Measurements from ENCODE around the gene THUMPD3. TPM values are rescaled to one million over a fixed set of nuclear protein-coding genes. Genes with fewer than 3 reads are reported as not detected.

The THUMPD3 gene
- total RNA-seq, 1 donor from 2014 or later, result 32.7 TPM

GRCh38 chr3:9385187-9386077, 22.6 kb downstream of the THUMPD3 start:
- Histone ChIP-seq H3K36me3 (ENCODE audit: insufficient read depth, low read length) (peaks cover 65% of the 10 kb centered on the region), H3K79me2 (ENCODE audit: insufficient read depth, low read length) (peaks cover 25% of the 10 kb centered on the region), H3K27ac (ENCODE audit: low read depth, low read length) (no peak overlapping the region), H3K4me2 (ENCODE audit: low read length) (no peak overlapping the region), H3K4me3 (ENCODE audit: insufficient read depth, low read depth, low read length) (no peak overlapping the region), H3K9ac (ENCODE audit: low read length) (no peak overlapping the region), H3K27me3 (ENCODE audit: insufficient read depth, low read length) (no peaks in the 10 kb centered on the region), H3K9me3 (ENCODE audit: insufficient read depth, low read depth, low read length) (no peaks in the 10 kb centered on the region), H3K4me1 (ENCODE audit: insufficient read depth, low read length) (peaks cover 10% of the 10 kb centered on the region), H4K20me1 (ENCODE audit: insufficient read depth, low read length) (peaks cover 30% of the 10 kb centered on the region), H2AFZ (ENCODE audit: low read depth, low read length) (no peak overlapping the region)
- FAIRE-seq, result no peak
- H3K27ac Mint-ChIP-seq (ENCODE audit: unreplicated experiment), result peak overlapping the region; percentile 66
- H3K9me3 Mint-ChIP-seq (ENCODE audit: unreplicated experiment), result no peaks in the 10 kb centered on the region
- no peaks in the 10 kb centered on the region for H3K27me3 Mint-ChIP-seq (ENCODE audit: low read depth, unreplicated experiment)
- H3K4me1 Mint-ChIP-seq (ENCODE audit: low read depth, unreplicated experiment), result peaks cover 40% of the 10 kb centered on the region
- no peak for TF ChIP-seq CTCF (IDR thresholded peaks at IDR 0.05; ENCODE audit: insufficient read depth, low read depth, low read length)
- no peak for TF ChIP-seq EZH2 (IDR thresholded peaks at IDR 0.05; ENCODE audit: insufficient read depth, low read length)
- DNase-seq (ENCODE audit: low read depth), result no peak
- H3K36me3 Mint-ChIP-seq (ENCODE audit: low read depth, unreplicated experiment), result peaks cover 8% of the 10 kb centered on the region
- peak overlapping the region; percentile 18 for H3K4me3 Mint-ChIP-seq (ENCODE audit: unreplicated experiment)

DNA sequence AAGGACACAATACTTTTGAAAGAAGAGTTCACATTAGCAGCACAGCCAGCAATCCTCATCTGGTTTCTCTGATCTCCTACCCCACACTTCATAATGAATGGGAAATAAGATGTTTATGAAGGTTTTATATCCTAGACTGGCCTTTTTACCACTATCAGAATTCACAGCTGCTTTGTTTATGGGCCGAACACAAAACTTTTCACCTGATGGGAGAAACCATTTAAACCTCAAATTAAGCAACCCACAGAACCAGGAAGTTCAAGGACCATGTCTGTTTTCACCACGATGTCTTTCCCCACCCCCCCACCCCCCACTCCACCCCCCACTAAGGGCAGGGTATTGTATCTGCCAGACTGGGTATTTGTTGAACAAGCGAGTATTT, 23.2 kb downstream of the THUMPD3 start:
- peaks cover 72% of the 10 kb centered on the region for H3K36me3 ChIP-seq (ENCODE audit: insufficient read depth, low read length)
- H3K27me3 Mint-ChIP-seq (ENCODE audit: low read depth, unreplicated experiment), result no peaks in the 10 kb centered on the region

More for the DNA sequence above, 23.2 kb downstream of the THUMPD3 start:
- Mint-ChIP-seq H3K4me3 (ENCODE audit: unreplicated experiment) (no peak overlapping the region), H3K36me3 (ENCODE audit: low read depth, unreplicated experiment) (peaks cover 11% of the 10 kb centered on the region), H3K9me3 (ENCODE audit: unreplicated experiment) (no peaks in the 10 kb centered on the region), H3K27ac (ENCODE audit: unreplicated experiment) (no peak overlapping the region), H3K4me1 (ENCODE audit: low read depth, unreplicated experiment) (peaks cover 45% of the 10 kb centered on the region)
- H3K27me3 ChIP-seq (ENCODE audit: insufficient read depth, low read length), result no peaks in the 10 kb centered on the region
- H3K27ac ChIP-seq (ENCODE audit: low read depth, low read length), result no peak overlapping the region
- no peak overlapping the region for H3K4me2 ChIP-seq (ENCODE audit: low read length)
- H2AFZ ChIP-seq (ENCODE audit: low read depth, low read length), result no peak overlapping the region
- no peaks in the 10 kb centered on the region for H3K9me3 ChIP-seq (ENCODE audit: insufficient read depth, low read depth, low read length)
- H4K20me1 ChIP-seq (ENCODE audit: insufficient read depth, low read length), result peaks cover 36% of the 10 kb centered on the region
- no peak overlapping the region for H3K4me3 ChIP-seq (ENCODE audit: insufficient read depth, low read depth, low read length)
- TF ChIP-seq EZH2 (IDR thresholded peaks at IDR 0.05; ENCODE audit: insufficient read depth, low read length) (no peak), CTCF (IDR thresholded peaks at IDR 0.05; ENCODE audit: insufficient read depth, low read depth, low read length) (no peak)
- no peak for FAIRE-seq
- peaks cover 10% of the 10 kb centered on the region for H3K4me1 ChIP-seq (ENCODE audit: insufficient read depth, low read length)
- DNase-seq (ENCODE audit: low read depth), result no peak
- peaks cover 32% of the 10 kb centered on the region for H3K79me2 ChIP-seq (ENCODE audit: insufficient read depth, low read length)
- H3K9ac ChIP-seq (ENCODE audit: low read length), result no peak overlapping the region

Measured in astrocyte (in vitro differentiated cells and primary cell).